Testis (tissue), 2 donors: ENCODE measurements around the gene GPR34.

Experiments used
- POLR2A ChIP-seq: fragments of 450-650 bp; IDR thresholded peaks from one replicate; pipeline ENCODE4 v1.6.1; 2017; ENCODE audit warnings: antibody characterized with exemption, mild to moderate bottlenecking, moderate library complexity
- TF ChIP-seq, protein P1 (sequence below), 3 experiments: fragments of 450-650 bp in 2 of 3; fragments of 200-600 bp in 1 of 3; sonication (generic) in 1 of 3; IDR thresholded peaks; one replicate each; pipeline ENCODE4 v1.5.1; 2016 to 2019; ENCODE audit warnings: antibody characterized with exemption in 3 of 3, mild to moderate bottlenecking in 2 of 3, moderate library complexity in 1 of 3

DNA sequence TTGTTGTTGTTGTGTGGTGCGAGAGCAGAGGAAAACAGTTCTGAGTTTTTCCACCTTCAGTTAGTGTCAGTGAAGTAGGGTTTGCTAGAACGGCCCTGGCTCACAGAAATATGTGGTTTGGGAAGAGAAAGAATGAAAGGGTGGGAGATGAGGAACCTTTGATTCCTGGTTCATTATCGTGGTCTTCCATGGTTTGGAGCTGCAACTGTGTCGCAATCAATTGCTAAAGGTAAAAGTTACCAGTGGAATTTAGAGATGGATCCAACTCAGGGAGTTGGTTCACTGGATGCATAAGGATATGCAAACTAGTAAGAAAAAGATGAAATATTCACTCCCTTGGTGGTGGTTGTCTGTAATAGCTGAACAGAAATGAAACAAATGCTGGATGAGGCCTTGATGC lies 35.6 kb upstream of the GPR34 start:
- TF ChIP-seq, protein P1, sequence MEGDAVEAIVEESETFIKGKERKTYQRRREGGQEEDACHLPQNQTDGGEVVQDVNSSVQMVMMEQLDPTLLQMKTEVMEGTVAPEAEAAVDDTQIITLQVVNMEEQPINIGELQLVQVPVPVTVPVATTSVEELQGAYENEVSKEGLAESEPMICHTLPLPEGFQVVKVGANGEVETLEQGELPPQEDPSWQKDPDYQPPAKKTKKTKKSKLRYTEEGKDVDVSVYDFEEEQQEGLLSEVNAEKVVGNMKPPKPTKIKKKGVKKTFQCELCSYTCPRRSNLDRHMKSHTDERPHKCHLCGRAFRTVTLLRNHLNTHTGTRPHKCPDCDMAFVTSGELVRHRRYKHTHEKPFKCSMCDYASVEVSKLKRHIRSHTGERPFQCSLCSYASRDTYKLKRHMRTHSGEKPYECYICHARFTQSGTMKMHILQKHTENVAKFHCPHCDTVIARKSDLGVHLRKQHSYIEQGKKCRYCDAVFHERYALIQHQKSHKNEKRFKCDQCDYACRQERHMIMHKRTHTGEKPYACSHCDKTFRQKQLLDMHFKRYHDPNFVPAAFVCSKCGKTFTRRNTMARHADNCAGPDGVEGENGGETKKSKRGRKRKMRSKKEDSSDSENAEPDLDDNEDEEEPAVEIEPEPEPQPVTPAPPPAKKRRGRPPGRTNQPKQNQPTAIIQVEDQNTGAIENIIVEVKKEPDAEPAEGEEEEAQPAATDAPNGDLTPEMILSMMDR (IDR thresholded peaks at IDR 0.05), result no peak
- no peak for TF ChIP-seq POLR2A
